Activated T-cell treated with anti-CD3 and anti-CD28 coated beads, Interleukin-2, amount 50 U/mL, for 4 hours (primary cell): ENCODE measurements around the gene RIMBP2. TPM values are rescaled to one million over a fixed set of nuclear protein-coding genes. Genes with fewer than 3 reads are reported as not detected.
"Not testable (repeated sequence)": the region's sequence is repeated elsewhere in the genome, so short reads cannot be mapped to it uniquely, and the experiment has no call there.

Source experiments
- ATAC-seq, 2 donors: fragments of 200-7000 bp; cut with Tn5 transposase; one replicate each; pipeline ENCODE4 v1.10.0; 2021
- DNase-seq: peaks from one replicate; pipeline ENCODE4 v3.0.0-alpha.2; 2020
- H3K27me3 Mint-ChIP-seq: one replicate; pipeline ENCODE4 v1.8.0; 2021; ENCODE audit warnings: low read depth, mixed read lengths
- H3K36me3 Mint-ChIP-seq: one replicate; pipeline ENCODE4 v1.8.0; 2022; ENCODE audit warnings: mixed read lengths; ENCODE audit not compliant: insufficient read depth
- H3K4me1 Mint-ChIP-seq: one replicate; pipeline ENCODE4 v1.8.0; 2021; ENCODE audit warnings: low read depth, mixed read lengths
- H3K4me3 Mint-ChIP-seq: one replicate; pipeline ENCODE4 v1.8.0; 2021; ENCODE audit warnings: mild to moderate bottlenecking, moderate library complexity, mixed read lengths
- H3K9me3 Mint-ChIP-seq: one replicate; pipeline ENCODE4 v1.8.0; 2021; ENCODE audit warnings: mixed read lengths
- total RNA-seq, 3 donors: library from RNA; stranded (reverse); gene quantifications; one replicate each; pipeline ENCODE4 v1.2.1, GENCODE V29; 2021

RIMBP2 gene
- total RNA-seq, 3 donors from 2014 or later, result not detected

DNA sequence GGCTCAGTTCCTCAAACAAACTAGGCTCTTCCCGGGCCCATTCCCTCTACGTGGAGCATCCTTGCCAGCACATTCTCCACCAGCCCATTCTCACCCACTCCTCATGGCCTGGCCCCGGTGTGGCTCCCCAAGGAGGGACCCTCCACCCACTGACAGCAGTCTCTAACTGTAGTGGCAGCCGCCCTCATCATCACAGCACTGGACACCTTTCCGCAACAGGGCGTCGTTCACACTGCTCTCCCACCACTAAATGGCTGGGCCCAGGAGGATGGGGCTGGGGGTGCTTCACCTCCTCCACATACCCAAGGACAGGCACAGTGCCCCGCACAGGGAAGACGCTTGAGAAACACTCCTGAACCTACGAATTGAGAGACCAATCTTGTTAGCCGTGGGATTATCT is 123.0 kb downstream of the RIMBP2 start:
- Mint-ChIP-seq H3K4me3 (no peak overlapping the region), H3K4me1 (no peaks in the 10 kb centered on the region), H3K27me3 (peaks cover 9% of the 10 kb centered on the region), H3K36me3 (no peaks in the 10 kb centered on the region), H3K9me3 (peaks cover 13% of the 10 kb centered on the region)
- ATAC-seq (no peak), DNase-seq (no peak)

DNA sequence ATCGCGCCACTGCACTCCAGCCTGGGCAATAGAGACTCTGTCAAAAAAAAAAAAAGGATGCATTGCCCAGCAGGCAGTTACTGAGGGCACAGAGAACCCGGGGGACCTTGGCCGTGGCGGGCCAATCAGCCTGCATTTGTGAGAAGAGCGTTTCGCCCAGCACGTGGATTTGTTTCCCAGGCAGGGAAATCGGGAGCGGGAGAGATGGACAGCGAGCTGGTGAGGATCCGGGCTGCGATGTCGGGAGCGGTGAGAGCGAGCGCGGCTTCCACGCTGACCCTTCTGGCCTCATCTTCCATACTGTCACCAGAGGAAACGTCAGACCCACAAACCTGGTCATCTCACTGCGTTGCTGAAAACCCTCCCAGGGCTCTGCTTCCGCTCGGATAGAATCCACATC is 123.5 kb downstream of the RIMBP2 start:
- Mint-ChIP-seq H3K9me3 (peaks cover 9% of the 10 kb centered on the region), H3K36me3 (no peaks in the 10 kb centered on the region), H3K4me1 (no peaks in the 10 kb centered on the region), H3K4me3 (no peak overlapping the region), H3K27me3 (peaks cover 12% of the 10 kb centered on the region)
- ATAC-seq (no peak), DNase-seq (no peak)

DNA sequence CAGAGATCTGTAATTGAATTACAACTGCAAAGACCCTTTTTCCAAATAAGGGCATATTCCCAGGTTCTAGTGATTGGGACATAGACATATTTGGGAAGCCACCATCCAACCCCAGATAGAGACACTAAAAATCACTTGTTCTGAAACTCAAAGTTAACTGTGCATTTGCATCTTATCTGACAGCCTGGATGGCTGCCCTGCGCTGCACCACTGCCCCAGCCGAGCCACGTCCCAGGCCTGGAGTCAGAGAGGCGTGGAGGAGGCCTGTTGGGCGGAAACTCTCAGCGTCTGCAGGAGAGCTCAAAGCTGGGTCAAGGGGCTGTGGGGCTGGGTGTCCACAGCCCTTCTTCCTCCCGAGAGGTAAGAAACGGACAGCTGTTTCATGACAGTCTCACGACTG is 124.4 kb downstream of the RIMBP2 start:
- DNase-seq, result no peak
- H3K4me1 Mint-ChIP-seq, result no peaks in the 10 kb centered on the region
- H3K4me3 Mint-ChIP-seq, result no peak overlapping the region
- H3K36me3 Mint-ChIP-seq, result no peaks in the 10 kb centered on the region
- no peak for ATAC-seq
- peaks cover 6% of the 10 kb centered on the region for H3K9me3 Mint-ChIP-seq
- H3K27me3 Mint-ChIP-seq, result peaks cover 12% of the 10 kb centered on the region

DNA sequence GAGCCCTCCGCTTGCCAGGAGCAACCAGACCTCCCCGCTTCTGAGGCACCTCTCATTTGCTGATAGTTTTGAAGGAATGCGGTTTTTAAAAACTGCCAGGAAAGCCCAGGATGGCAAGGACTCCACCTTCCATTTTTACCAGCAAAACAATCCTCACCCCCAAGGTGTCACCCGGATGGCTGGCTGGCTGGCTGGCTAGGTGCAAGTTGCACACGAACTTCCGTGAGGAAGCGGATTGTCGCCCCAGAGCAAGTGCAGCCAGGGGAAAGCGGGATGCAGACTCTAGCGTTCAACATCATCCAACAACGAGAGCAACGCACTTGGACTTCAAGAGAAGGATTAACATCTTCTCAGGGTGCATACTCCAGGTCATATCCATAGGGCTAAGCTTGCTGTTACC is 125.4 kb downstream of the RIMBP2 start:
- DNase-seq (no peak), ATAC-seq (no peak)
- no peak overlapping the region for H3K4me3 Mint-ChIP-seq
- peaks cover 6% of the 10 kb centered on the region for H3K9me3 Mint-ChIP-seq
- H3K27me3 Mint-ChIP-seq, result peaks cover 12% of the 10 kb centered on the region
- no peaks in the 10 kb centered on the region for H3K36me3 Mint-ChIP-seq
- no peaks in the 10 kb centered on the region for H3K4me1 Mint-ChIP-seq

DNA sequence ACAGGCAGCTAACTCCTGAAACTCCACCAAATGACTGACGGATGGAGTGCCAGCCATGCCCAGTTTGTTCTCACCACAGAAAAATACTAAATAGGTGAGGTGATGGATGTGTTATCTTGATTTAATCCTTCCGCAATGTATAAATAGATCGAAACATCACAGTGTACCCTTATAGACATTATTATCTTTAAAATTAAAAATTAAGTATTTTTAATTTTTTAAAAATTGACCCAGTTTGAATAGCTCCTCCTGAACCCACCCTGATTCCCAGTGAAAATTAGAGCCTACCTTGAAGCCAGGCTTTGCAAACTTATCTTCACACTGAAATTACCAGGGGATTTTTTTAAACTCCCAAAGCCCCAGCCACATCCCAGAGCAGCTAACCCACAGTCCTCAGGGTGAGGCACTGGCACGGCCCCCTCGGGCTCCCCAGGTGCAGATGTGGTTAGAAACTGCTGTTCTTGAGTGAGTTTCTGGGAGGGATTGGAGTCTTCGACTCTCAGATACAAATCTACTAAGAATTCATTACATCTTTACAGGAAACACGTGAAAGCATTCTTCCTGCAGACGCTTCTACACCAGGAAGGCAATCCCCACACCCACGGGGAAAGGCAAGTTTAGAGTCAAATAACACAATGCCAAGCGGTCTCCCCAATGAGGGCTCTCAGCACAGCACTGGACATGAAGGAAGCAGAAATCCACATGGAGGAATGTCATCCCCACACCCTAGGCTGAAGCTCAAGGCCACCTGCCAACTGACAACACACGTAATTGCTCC is 126.4 kb downstream of the RIMBP2 start:
- H3K4me1 Mint-ChIP-seq, result no peaks in the 10 kb centered on the region
- ATAC-seq, result no peak
- DNase-seq, result no peak
- H3K36me3 Mint-ChIP-seq, result no peaks in the 10 kb centered on the region
- no peak overlapping the region for H3K4me3 Mint-ChIP-seq
- peaks cover 9% of the 10 kb centered on the region for H3K27me3 Mint-ChIP-seq
- H3K9me3 Mint-ChIP-seq, result peaks cover 6% of the 10 kb centered on the region

DNA sequence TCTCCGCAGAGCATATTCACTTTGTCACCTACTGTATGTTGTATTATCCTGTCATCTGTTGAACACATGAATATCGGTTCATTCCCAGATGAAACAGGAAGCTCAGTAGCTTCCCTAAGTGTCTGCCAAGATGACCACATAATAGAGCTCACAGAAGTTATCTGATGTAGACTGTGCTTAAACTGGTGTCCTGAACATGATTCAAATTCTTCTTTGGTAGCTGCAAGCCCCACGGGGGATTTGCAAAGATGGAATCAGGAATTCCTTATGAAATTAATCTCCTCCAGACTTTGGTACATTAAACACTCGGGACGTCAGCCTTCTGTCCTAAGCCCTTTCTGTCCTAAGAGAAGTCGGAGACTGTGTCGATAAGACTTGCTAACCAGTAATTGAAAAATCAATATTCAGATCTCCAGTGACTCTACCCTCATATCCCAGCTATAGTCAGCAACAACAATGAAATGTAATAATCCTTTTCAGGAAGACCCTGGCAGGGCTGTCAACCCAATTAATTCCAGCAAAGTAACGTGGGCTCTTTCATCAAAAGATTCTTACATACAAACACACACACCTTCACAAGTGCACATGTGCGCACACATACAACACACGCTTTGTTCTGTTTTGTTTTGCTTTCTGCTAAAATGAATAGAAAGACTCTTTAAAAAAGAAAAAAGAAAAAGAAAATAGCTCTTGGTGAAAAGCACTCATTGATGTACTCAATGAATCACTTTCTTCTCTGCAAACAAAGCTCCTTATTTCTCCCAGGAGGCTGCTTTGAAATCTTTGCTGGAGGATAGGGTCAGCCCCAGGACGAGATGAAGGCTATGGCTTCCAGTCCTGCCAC is 127.2 kb downstream of the RIMBP2 start:
- DNase-seq (no peak), ATAC-seq (no peak)
- Mint-ChIP-seq H3K4me1 (no peaks in the 10 kb centered on the region), H3K4me3 (no peak overlapping the region), H3K9me3 (peaks cover 2% of the 10 kb centered on the region), H3K27me3 (peaks cover 9% of the 10 kb centered on the region), H3K36me3 (no peaks in the 10 kb centered on the region)

DNA sequence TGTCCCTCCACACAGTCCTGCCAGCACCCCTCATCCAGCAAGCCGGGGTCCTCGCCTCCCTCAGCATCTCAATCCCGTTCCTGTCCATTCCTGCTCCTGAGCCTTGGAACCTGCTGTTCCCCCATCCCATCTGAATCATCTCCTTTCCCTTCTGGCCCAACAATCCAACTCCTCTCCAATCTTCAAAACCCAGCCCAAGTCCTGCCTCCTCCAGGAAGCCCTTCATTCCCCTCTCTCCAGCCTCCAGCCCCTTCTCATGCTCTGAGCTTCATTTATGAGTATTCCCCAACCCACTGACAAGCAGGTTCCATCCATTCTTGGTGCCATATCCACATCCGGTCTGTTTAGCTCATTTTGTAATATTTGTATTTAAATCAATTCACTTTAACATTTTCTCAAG is 128.1 kb downstream of the RIMBP2 start:
- Mint-ChIP-seq H3K4me1 (no peaks in the 10 kb centered on the region), H3K9me3 (no peaks in the 10 kb centered on the region), H3K27me3 (peaks cover 9% of the 10 kb centered on the region), H3K4me3 (no peak overlapping the region), H3K36me3 (no peaks in the 10 kb centered on the region)
- DNase-seq, result no peak
- no peak for ATAC-seq

DNA sequence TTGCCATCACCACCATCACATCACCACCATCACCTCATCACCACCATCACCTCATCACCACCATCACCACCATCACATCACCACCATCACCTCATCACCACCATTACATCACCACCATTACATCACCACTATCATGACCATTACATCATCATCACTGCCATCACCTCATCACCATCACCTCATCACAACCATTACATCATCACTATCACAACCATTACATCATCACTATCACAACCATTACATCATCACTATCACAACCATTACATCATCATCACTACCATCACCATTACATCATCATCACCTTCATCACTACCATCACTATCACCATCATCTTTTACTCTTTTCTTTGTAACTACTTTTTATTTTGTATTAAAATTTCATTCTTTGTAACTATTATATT is 131.6 kb downstream of the RIMBP2 start:
- H3K9me3 Mint-ChIP-seq, H3K4me1 Mint-ChIP-seq, H3K36me3 Mint-ChIP-seq, H3K27me3 Mint-ChIP-seq, H3K4me3 Mint-ChIP-seq, ATAC-seq, DNase-seq: not testable (repeated sequence)

DNA sequence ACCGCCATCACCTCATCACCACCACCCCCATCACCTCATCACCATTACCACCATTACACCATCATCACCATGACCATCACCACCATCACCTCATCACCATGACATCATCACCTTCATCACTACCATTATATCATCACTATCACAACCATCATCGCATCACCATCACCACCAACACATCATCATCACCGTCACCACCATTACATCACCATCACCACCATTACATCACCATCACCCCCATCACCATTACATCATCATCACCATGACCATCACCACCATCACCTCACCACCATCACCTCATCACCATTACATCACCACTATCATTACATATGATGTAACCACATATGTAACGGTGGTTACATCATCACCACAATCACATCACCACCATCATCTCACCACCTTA is 132.3 kb downstream of the RIMBP2 start:
- peaks cover 4% of the 10 kb centered on the region for H3K27me3 Mint-ChIP-seq
- no peaks in the 10 kb centered on the region for H3K4me1 Mint-ChIP-seq
- ATAC-seq, result no peak
- no peak for DNase-seq
- peaks cover 1% of the 10 kb centered on the region for H3K36me3 Mint-ChIP-seq
- no peak overlapping the region for H3K4me3 Mint-ChIP-seq
- H3K9me3 Mint-ChIP-seq, result peaks cover 3% of the 10 kb centered on the region

DNA sequence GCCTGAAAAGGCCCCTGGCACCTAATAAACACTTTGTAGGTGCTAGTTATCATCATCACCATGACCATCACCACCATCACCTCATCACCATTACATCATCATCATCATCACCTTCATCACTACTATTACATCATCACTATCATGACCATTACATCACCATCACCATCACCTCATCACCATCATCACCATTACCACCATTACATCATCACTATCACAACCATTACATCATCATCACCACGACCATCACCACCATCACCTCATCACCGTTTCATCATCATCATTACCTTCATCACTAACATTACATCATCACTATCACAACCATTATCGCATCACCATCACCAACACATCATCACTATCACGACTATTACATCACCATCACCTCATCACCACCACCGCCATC is 132.8 kb downstream of the RIMBP2 start:
- Mint-ChIP-seq H3K9me3 (peaks cover 3% of the 10 kb centered on the region), H3K4me3 (no peak overlapping the region)

DNA sequence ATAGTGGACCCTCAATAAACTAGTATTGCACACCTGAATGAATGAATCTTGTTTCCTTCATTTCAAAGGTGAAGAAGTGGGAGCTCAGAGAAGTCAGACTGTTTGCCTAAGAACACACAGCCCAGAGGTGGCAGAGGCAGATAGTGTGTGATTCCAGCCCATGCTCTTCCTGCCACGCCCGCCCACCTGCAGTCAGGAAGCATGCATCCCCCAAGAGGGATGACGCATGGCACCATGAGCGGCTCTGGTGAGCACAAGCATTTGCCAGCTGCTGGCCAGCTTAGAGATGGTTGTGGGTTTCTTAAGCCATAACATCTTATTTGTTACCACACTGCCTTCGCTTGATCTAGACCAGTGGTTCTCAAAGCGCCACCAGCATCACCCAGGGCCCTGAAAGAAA is 133.8 kb downstream of the RIMBP2 start:
- ATAC-seq (no peak), DNase-seq (no peak)
- H3K36me3 Mint-ChIP-seq, result peaks cover 1% of the 10 kb centered on the region
- peaks cover 3% of the 10 kb centered on the region for H3K9me3 Mint-ChIP-seq
- no peak overlapping the region for H3K4me3 Mint-ChIP-seq
- no peaks in the 10 kb centered on the region for H3K4me1 Mint-ChIP-seq
- no peaks in the 10 kb centered on the region for H3K27me3 Mint-ChIP-seq

More for the DNA sequence above, 132.8 kb downstream of the RIMBP2 start:
- DNase-seq, result no peak
- ATAC-seq, result no peak
- peaks cover 4% of the 10 kb centered on the region for H3K27me3 Mint-ChIP-seq
- peaks cover 1% of the 10 kb centered on the region for H3K36me3 Mint-ChIP-seq
- no peaks in the 10 kb centered on the region for H3K4me1 Mint-ChIP-seq

DNA sequence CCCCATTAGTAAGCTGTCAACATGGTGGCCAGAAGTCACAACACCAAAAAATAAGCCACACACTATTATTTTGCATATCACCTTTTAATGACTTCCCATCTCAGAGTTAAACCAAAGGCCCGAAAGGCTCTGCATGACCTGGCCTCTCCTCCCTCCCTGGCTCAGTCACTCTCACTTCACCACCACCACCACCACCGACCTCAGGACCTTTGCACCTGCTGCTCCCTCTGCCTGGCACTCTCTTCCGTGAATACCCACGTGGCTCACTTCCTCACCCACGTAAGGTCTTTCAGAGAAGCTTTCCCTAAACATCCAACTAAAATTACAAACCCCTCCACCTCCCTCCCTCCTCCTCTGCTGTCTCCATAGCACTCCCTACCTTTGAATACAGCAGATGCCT is 134.3 kb downstream of the RIMBP2 start:
- peaks cover 3% of the 10 kb centered on the region for H3K9me3 Mint-ChIP-seq
- peaks cover 1% of the 10 kb centered on the region for H3K36me3 Mint-ChIP-seq
- DNase-seq (no peak), ATAC-seq (no peak)
- no peaks in the 10 kb centered on the region for H3K4me1 Mint-ChIP-seq
- H3K4me3 Mint-ChIP-seq, result no peak overlapping the region
- no peaks in the 10 kb centered on the region for H3K27me3 Mint-ChIP-seq

DNA sequence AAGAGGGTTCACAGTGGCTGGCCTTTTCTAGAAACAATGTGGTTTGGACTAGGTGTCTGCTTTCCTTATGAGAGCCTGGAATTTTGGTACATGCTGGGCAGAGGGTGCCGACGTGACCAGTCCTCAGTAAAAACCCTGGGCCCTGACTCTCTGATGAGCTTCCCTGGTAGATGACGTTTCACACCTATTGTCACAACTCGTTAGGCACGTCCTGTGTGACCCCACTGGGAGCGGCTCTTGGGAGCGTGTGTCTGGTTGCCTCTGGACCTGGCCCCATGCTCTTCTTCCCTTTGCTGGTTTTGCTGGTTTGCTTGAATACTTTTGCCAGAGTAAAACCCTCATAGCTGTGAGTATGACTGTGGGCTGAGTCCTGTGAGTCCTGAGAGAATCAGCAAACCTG is 136.9 kb downstream of the RIMBP2 start:
- ATAC-seq, result no peak
- Mint-ChIP-seq H3K4me1 (no peaks in the 10 kb centered on the region), H3K4me3 (no peak overlapping the region), H3K9me3 (peaks cover 3% of the 10 kb centered on the region), H3K27me3 (no peaks in the 10 kb centered on the region), H3K36me3 (peaks cover 1% of the 10 kb centered on the region)
- no peak for DNase-seq

DNA sequence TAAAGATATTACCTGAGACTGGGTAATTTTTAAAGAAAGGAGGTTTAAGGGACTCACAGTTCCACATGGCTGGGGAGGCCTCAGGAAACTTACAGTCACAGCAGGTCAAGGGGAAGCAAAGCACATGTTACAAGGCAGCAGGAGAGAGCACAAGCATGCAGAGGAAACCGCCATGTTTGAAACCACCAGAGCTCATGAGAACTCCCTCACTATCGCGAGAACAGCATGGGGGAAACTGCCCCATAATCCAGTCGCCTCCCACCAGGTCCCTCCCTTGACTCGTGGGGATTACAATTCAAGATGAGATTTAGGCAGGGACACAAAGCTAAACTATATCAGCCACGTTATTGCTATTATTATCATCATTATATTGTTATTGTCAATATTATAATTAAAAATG is 138.7 kb downstream of the RIMBP2 start:
- Mint-ChIP-seq H3K4me1 (no peaks in the 10 kb centered on the region), H3K9me3 (no peaks in the 10 kb centered on the region), H3K36me3 (peaks cover 1% of the 10 kb centered on the region), H3K4me3 (no peak overlapping the region), H3K27me3 (no peaks in the 10 kb centered on the region)
- ATAC-seq (no peak), DNase-seq (no peak)

DNA sequence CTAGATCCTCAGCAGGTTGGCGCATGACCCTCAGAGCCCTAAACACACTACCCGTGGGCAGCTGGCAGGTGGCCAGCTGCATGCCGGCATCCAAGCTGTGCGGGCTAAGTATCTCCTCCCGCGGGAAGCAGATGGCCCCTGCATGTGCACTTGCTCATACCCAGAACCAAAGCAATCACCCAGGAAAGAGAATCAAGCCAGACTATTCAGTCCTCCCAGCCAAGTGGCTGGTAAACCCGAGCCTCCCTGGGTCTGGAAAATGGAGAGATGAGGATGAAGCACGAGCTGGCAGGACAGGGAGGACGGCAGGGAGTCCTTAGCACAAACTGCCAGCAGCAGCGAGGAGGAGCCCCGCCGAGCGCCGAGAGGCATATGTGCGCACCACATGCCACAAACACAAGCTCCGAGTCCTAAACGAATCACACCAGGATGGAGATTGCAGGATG is 139.7 kb downstream of the RIMBP2 start:
- no peaks in the 10 kb centered on the region for H3K27me3 Mint-ChIP-seq
- H3K4me1 Mint-ChIP-seq, result no peaks in the 10 kb centered on the region
- DNase-seq, result no peak
- H3K4me3 Mint-ChIP-seq, result no peak overlapping the region
- no peaks in the 10 kb centered on the region for H3K9me3 Mint-ChIP-seq
- ATAC-seq, result no peak
- H3K36me3 Mint-ChIP-seq, result peaks cover 1% of the 10 kb centered on the region
